GM12892 (cell line): ENCODE data around the gene BCAR1.
"Not testable (repeated sequence)": the region's sequence is repeated elsewhere in the genome, so short reads cannot be mapped to it uniquely, and the experiment has no call there.

ENCODE experiments used
- DNase-seq: peaks from one replicate; pipeline ENCODE4 v3.0.0; 2011; ENCODE audit not compliant: insufficient read length
- FAIRE-seq: peaks from 2 replicates; lab custom pipeline; 2011; peaks lifted over from hg19 to GRCh38; lab: Jason Lieb, UNC
- POLR2A ChIP-seq: IDR thresholded peaks from 2 replicates; pipeline ENCODE4 v1.6.1; 2011; ENCODE audit warnings: low read depth, low read length, control low read depth
- POLR2AphosphoS5 ChIP-seq: IDR thresholded peaks from 2 replicates; pipeline ENCODE4 v1.6.1; 2011; ENCODE audit warnings: low read depth, low read length, control low read depth
- TAF1 ChIP-seq: IDR thresholded peaks from 2 replicates; pipeline ENCODE4 v1.6.1; 2011; ENCODE audit warnings: low read depth, mild to moderate bottlenecking, control low read depth, low read length, borderline replicate concordance

Gene BCAR1

DNA sequence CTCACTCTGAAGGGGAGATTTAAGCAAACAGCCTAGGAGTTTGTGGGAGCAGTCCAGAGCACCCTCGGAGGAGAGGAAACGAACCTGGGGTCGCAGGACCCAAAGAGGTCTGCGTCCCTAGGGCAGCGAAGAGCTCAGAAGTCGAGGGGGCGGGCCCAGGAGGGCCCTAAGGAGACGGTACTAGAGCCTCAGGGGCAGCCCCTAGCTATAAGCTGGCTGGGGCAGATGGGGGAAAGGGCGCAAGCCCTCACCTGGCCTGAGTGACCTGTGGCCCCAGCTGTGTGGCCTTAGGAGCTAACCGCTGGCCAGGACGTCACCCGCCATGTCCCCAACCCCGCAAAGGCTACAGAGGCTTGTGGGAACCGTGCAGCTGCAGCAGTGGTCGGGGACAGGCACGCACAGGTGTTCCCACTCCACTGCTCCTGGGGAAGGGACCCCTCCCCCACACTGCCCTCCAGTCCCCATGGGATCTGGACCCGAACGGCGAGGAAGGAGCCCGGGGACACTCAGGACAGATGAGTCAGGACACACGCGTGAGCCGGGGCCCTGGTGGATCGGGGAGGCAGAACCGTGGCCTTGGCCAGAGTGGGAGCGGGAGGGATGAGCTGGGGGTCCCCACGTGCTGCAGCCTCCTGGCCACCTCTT lies 42.4 kb downstream of the BCAR1 start:
- DNase-seq: no peak
- FAIRE-seq: no peak
- TF ChIP-seq POLR2AphosphoS5 (no peak), POLR2A (no peak), TAF1 (no peak)

DNA sequence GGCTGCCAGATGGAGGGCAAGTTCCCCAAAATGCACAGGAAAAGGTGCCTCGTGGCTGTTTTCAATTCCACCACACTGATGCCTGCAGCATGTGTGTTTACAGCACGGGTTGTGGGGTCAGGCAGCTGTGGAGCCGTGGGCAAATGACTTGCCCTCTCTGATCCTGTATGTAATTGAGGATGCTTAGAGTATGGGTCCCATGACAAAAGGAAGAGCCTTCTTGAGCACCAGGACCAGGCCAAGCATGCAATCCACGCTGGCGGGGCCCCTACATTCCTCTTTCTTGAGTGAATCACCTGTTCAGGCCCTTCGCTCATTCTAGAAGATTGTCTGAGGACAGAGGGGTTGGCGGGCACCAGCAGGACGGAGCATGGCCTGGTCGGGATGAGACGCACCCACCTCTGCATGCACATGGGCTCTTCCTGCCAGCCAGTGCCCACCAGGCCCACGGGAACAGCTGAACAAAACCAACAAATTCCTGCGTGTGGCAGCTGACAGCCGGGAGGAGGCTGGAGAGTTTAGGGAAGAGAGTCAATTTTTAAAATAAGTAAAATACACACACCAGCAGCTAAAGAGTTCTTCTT lies 43.1 kb downstream of the BCAR1 start:
- DNase-seq: no peak
- FAIRE-seq: no peak
- TF ChIP-seq POLR2A (no peak), POLR2AphosphoS5 (no peak), TAF1 (no peak)

DNA sequence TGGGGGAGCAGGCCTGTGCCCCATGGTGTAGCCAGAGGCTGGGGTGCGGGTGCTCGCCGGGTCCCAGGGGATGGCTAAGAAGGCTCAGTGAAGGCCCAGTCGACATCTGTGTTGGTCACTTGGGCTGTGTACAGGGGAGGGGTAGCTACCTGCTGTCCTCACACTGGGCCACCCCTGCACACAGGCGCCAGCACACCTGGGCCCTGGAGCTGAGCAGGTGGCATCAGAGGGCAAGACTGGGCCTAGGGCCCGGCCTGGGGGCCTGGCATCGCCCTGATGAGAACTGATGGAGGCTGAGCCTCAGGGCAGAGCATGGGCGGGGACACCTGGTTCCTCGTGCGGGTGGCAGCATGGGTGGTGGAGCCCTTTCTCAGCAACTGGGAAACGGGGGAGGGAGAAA lies 43.6 kb downstream of the BCAR1 start:
- no peak for DNase-seq
- FAIRE-seq: no peak
- TF ChIP-seq POLR2AphosphoS5 (no peak), POLR2A (no peak), TAF1 (no peak)

DNA sequence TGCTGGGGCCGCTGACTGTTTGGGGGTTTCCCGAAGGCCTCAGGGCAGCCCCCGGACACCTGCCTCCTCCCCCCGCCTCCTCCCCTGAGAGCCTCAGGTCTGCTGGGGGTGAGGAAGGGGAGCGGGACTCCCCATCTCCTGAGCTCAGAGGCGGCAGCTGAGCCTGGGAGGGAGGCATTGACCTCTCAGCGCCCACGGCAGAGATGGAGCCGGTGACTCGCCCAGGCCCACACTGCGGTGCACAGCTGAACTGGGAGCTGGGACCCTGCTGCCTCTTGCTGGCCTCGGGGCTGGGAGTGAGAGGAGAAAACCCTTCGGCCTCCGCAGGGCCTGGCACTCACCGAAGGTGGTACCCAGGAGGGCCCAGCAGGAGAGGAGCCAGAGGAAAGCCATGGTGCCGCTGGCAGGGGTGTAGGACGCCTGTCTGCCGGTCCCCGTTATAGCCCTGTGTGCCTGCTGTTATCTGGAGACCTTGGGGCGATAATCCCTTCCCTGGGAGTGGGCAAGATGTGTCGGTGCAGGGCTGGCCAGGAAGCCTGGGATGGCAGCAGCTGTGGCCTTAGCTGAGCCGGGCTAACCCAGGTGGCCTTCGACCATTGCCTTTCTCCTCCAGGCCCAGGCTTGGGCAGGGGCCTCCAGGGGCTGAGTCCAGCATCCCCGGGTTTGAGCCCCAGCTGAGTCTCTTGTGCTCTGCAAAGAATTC lies 44.5 kb downstream of the BCAR1 start, which contains the start of gene CTRB2:
Gene CTRB2 (minus strand): TSS at position 413 of the 703 bp plus-strand sequence. CDS start 20 bp downstream, at position 393.
- FAIRE-seq: no peak
- DNase-seq: no peak
- no peak for TF ChIP-seq TAF1
- no peak for TF ChIP-seq POLR2AphosphoS5
- no peak for TF ChIP-seq POLR2A

DNA sequence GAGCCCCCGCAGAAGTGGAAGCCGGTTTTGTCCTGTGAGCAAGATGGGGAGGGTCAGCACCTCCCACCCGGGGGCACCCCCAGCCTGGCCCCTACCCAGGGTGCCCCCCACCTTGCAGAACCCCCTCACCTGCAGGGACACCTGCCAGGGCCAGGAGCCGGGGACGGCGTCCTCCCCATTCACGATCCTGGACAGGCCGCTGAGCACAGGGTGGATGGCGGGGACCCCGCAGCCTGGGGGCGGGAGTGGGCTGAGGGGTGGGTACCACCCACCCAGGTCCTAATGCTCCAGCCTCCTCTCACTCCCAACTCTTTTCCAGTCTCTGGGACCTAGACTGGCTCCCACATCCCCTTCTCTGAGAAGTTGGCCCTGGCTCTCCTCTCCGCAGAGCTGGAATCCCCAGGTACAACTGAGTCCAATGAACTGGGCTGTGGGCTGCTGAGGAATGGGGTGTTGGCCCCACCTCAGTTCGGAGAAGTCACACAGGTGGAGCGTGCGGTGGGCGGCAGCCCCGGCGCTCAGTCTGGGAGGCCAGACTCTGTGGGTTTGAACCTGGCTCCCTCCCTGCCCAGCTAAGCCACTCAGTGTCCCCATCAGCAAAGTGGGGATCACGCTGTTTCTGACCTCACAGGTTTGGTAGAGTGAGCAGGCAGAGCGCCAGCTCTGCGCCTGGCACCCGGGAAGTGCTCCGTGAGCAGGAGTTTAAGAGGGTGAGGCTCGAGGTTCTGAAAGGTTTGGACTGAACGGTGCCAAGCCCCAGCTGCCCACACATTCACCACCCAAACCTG lies 45.3 kb downstream of the BCAR1 start:
- FAIRE-seq, DNase-seq: not testable (repeated sequence)

DNA sequence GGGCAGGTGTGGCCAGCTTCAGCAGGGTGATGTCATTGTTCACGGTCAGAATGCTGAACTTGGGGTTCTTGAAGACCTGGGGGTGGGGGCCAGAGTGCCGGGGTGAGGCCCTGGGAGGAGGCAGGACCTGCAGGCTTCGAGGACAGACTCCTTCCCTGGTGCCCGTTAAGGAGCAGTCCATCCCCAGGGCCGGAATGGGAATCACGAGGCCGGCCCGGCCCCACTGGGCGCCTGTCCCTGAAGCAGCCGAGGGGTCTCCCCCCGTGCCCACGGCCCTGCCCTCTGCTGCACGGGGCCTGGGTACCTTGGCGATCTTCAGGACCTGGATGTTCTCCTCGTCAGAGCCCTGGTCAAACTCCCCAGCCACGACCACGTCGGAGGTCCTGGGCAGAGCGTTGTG lies 46.0 kb downstream of the BCAR1 start:
- FAIRE-seq: not testable (repeated sequence)

DNA sequence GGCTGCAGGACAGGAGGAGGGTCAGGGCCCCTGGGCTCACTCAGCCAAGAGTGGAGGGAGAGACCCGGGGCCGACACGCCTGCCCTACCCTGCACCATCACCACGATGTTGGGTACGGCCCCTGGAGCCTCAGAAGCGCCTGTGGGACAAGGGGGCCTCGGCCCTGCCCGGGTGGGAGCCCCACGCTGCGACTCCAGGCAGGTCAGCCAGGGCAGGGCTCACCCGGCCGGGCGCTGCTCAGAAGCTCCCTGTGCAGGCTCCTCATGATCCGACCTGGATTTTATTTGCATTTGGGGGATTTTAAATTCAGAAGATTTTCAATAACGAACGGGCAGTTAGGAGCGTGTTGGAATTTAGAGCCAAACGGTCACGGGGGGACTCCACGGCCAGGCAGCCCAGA lies 46.5 kb downstream of the BCAR1 start:
- not testable (repeated sequence) for FAIRE-seq, DNase-seq

More for the DNA sequence above, 46.0 kb downstream of the BCAR1 start:
- not testable (repeated sequence) for DNase-seq

DNA sequence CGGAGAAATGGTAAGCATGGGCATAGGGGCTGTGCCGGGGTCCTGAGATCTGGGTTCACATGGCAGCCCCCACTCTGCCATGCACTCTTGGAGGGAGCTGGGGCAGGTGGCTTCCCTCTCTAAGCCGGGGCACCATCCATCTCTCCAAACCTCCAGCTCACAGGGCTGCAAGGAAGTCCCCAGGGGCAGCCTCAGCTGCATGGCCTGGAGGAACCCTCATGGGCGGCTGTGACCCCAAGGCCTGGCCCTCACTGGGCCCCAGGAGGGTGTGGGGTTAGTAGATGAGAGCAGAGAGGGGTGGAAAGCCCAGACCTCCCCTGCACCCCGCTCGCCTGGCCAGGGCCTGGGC lies 47.0 kb downstream of the BCAR1 start:
- FAIRE-seq (no peak), DNase-seq (no peak)
- no peak for TF ChIP-seq POLR2AphosphoS5
- no peak for TF ChIP-seq POLR2A
- no peak for TF ChIP-seq TAF1

DNA sequence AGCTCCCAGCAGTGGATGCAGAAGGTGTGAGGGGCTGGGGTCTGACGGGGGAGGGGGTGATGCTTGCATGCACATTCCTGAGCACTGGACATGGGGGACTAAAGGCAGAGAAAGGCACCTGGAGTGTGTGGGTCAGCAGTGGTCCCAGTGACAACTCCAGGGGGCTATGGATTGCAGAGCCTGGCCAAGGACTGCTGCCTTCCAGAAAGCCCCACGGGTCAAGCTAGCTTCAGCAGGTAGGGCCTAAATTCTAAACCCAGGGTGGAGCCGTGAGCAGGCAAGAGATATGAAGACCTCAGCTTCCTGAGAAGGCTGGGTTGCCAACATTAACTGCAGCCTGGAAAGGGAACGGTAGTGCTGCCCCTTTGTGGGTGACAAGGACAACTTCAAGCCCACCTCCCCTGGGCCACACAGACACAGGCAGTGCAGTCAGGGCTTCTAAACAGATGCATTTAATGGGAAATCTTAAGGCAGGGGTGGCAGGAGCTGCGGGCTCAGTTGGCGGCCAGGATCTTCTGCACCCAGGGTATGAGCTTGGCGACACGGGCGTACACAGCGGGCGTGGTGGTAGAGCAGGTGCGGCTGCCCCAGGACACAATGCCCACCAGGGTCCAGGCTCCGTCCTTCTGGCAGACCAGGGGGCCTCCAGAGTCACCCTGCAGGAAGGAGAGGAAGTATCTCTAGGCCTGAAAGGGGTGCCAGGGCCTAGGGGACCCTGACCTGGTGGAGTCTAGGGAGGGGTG lies 47.6 kb downstream of the BCAR1 start:
- FAIRE-seq (no peak), DNase-seq (no peak)
- TF ChIP-seq POLR2AphosphoS5 (no peak), POLR2A (no peak), TAF1 (no peak)

DNA sequence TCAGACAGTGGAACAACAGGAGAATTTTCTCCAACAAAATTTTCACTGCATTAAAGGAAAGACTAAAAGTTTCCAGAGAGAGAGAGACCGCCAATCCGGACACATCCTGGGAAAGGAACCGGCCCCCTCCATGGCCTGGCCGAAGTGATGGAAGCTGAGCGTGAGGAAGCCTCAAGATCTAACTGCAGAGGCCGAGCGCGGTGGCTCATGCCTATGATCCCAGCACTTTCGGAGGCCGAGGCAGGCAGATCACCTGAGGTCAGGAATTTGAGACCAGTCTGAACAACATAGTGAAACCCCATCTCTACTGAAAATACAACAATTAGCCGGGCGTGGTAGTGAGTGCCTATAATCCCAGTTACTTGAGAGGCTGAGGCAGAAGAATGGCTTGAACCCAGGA lies 48.3 kb downstream of the BCAR1 start:
- FAIRE-seq: no peak
- no peak for DNase-seq
- TF ChIP-seq POLR2AphosphoS5: no peak
- no peak for TF ChIP-seq TAF1
- TF ChIP-seq POLR2A: no peak

DNA sequence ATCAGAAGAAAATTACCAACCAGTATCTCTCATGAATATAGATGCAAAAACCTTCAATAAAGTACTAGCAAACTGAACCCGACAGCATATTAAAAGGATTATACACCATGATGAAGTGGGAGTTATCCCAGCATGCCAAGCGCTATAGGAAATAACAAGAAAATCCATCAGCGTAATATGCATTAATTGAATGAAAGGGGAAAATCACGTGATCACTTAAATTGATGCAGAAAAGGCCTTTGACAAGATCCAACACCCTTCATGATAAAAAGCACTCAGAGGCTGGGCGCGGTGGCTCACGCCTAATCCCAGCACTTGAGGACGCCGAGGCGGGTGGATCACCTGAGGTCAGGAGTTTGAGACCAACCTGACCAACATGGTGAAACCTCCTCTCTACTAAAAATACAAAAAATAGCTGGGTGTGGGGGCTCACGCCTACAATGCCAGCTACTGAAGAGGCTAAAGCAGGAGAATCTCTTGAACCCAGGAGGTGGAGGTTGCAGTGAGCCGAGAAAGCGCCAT lies 49.3 kb downstream of the BCAR1 start:
- FAIRE-seq: no peak
- no peak for DNase-seq
- TF ChIP-seq POLR2AphosphoS5: no peak

DNA sequence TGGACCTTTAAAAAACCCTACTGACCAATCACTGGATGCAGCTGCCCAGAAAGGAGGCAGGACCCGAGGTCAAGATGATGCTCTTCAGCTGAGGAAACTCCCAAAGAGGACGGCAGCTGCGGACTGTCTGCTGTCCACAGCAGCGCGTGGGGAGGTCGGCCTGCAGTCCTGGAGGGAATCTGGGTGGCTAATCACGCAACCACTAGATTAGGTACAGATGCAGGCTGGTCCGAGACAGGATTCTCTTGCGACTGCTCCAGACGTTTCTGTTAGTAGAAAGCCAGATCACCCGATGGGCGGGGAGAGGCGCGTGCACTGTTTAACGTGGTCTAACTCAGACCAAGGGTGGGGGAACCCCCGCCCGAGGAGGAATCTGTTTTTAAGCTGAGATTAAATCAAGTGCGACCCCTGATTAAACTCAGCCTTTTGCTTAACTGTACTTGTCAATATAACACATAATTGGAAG lies 53.3 kb downstream of the BCAR1 start:
- DNase-seq: no peak
- FAIRE-seq: no peak
- TF ChIP-seq POLR2A (no peak), POLR2AphosphoS5 (no peak), TAF1 (no peak)
